CD14-positive monocyte (primary cell): ENCODE data around the gene ROBO4. TPM values are rescaled to one million over a fixed set of nuclear protein-coding genes. Genes with fewer than 3 reads are reported as not detected.

Experiments used
- DNase-seq, 3 donors: peaks; one replicate each; pipeline ENCODE4 v3.0.0-alpha.2; 2011 to 2022
- H2AFZ ChIP-seq: 2 replicates; pipeline ENCODE4 v1.6.0; 2012; ENCODE audit warnings: mild to moderate bottlenecking, low read depth, low read length, inconsistent platforms; ENCODE audit not compliant: insufficient read depth, poor library complexity, severe bottlenecking
- H3K27ac ChIP-seq, 2 donors: 1 replicate in 1 of 2; 2 replicates in 1 of 2; pipeline ENCODE4 v1.5.1; 2012 to 2013; ENCODE audit warnings: low read length in 2 of 2, control low read depth in 1 of 2, inconsistent platforms in 1 of 2, low read depth in 1 of 2, mild to moderate bottlenecking in 1 of 2
- H3K27me3 ChIP-seq, 2 donors: one replicate each; pipeline versions ENCODE4 v1.6.0 to v1.6.1; 2011 to 2013; ENCODE audit warnings: low read length in 2 of 2; ENCODE audit not compliant: control insufficient read depth in 2 of 2, insufficient read depth in 2 of 2
- H3K36me3 ChIP-seq, 2 donors: replicated peaks in 1 of 2; 1 replicate in 1 of 2; 2 replicates in 1 of 2; pipeline versions ENCODE4 v1.5.1 to v1.6.1; 2012 to 2013; ENCODE audit warnings: low read length in 2 of 2, control low read depth in 1 of 2, inconsistent platforms in 1 of 2, mild to moderate bottlenecking in 1 of 2; ENCODE audit not compliant: insufficient read depth in 2 of 2, control insufficient read depth in 1 of 2
- H3K4me1 ChIP-seq, 2 donors: 1 replicate in 1 of 2; 2 replicates in 1 of 2; pipeline versions ENCODE4 v1.5.1 to v1.6.1; 2012 to 2013; ENCODE audit warnings: low read length in 2 of 2, control low read depth in 1 of 2, inconsistent platforms in 1 of 2, mild to moderate bottlenecking in 1 of 2, moderate library complexity in 1 of 2; ENCODE audit not compliant: insufficient read depth in 2 of 2, control insufficient read depth in 1 of 2
- H3K4me2 ChIP-seq: replicated peaks from 2 replicates; pipeline ENCODE3; 2012; ENCODE audit warnings: low read length, moderate library complexity, mild to moderate bottlenecking; ENCODE audit not compliant: poor library complexity, severe bottlenecking; ENCODE audit errors: extremely low read depth
- H3K4me3 ChIP-seq, 3 experiments: fragments of 200-600 bp in 1 of 3; sonication (generic) in 1 of 3; replicated peaks in 1 of 3; 1 replicate in 2 of 3; 2 replicates in 1 of 3; pipeline ENCODE4 v1.5.1; 2011 to 2013; ENCODE audit warnings: low read length in 3 of 3, mild to moderate bottlenecking in 3 of 3, control low read depth in 2 of 3, low read depth in 2 of 3, inconsistent platforms in 1 of 3, moderate library complexity in 1 of 3
- H3K79me2 ChIP-seq: 2 replicates; pipeline ENCODE4 v1.6.0; 2012; ENCODE audit warnings: mild to moderate bottlenecking, control low read depth, inconsistent platforms, low read length, moderate library complexity; ENCODE audit not compliant: insufficient read depth
- H3K9ac ChIP-seq: 2 replicates; pipeline ENCODE4 v1.6.0; 2017; ENCODE audit warnings: low read length, mild to moderate bottlenecking; ENCODE audit not compliant: insufficient read depth, poor library complexity, severe bottlenecking
- H3K9me3 ChIP-seq, 2 donors: replicated peaks in 1 of 2; 1 replicate in 1 of 2; 2 replicates in 1 of 2; pipeline versions ENCODE4 v1.5.1 to v1.6.1; 2012 to 2013; ENCODE audit warnings: low read length in 2 of 2, control low read depth in 1 of 2; ENCODE audit not compliant: control insufficient read depth in 1 of 2, insufficient read depth in 1 of 2
- H4K20me1 ChIP-seq: 2 replicates; pipeline ENCODE4 v1.6.0; 2012; ENCODE audit warnings: mild to moderate bottlenecking, low read length, control low read depth, moderate library complexity; ENCODE audit not compliant: insufficient read depth
- H3K27ac Mint-ChIP-seq, 7 donors: one replicate each; pipeline ENCODE4 v1.8.0; 2020; ENCODE audit warnings: mild to moderate bottlenecking in 7 of 7, mixed read lengths in 7 of 7, moderate library complexity in 6 of 7, inconsistent platforms in 2 of 7
- H3K27me3 Mint-ChIP-seq, 3 donors: one replicate each; pipeline ENCODE4 v1.8.0; 2021 to 2022; ENCODE audit warnings: low read depth in 3 of 3, mild to moderate bottlenecking in 3 of 3, mixed read lengths in 3 of 3, moderate library complexity in 3 of 3, inconsistent platforms in 1 of 3
- H3K36me3 Mint-ChIP-seq, 2 donors: one replicate each; pipeline ENCODE4 v1.8.0; 2020; ENCODE audit warnings: mixed read lengths in 2 of 2, inconsistent platforms in 1 of 2, mild to moderate bottlenecking in 1 of 2
- H3K4me1 Mint-ChIP-seq: one replicate; pipeline ENCODE4 v1.8.0; 2020; ENCODE audit warnings: mild to moderate bottlenecking, mixed read lengths
- H3K4me3 Mint-ChIP-seq, 2 donors: one replicate each; pipeline ENCODE4 v1.8.0; 2020; ENCODE audit warnings: mild to moderate bottlenecking in 2 of 2, mixed read lengths in 2 of 2, moderate library complexity in 1 of 2
- H3K9me3 Mint-ChIP-seq, 7 donors: one replicate each; pipeline ENCODE4 v1.8.0; 2020 to 2022; ENCODE audit warnings: mixed read lengths in 7 of 7, mild to moderate bottlenecking in 6 of 7, moderate library complexity in 6 of 7, inconsistent platforms in 2 of 7
- CTCF ChIP-seq: fragments of 200-600 bp; IDR thresholded peaks from one replicate; pipeline ENCODE4 v1.8.0; 2022; ENCODE audit warnings: antibody characterized with exemption, mild to moderate bottlenecking
- WGBS: methylation state at CpG from one replicate; pipeline ENCODE4 v1.1.5; 2013; ENCODE audit warnings: missing lambda C conversion rate; ENCODE audit not compliant: insufficient coverage; 5-methylcytosine and 5-hydroxymethylcytosine counted together
- intact Hi-C, 2 donors: fragments of 100-400 bp; cut with micrococcal nuclease; formaldehyde crosslinking; loops; one replicate each; pipeline versions ENCODE4 v1.15.0 to v1.15.1; 2023
- polyA plus RNA-seq, 3 donors: library from polyadenylated mRNA; depleted of rRNA in 1 of 3; unstranded in 2 of 3; stranded (reverse) in 1 of 3; fragments of 300-500 nt in 2 of 3; fragments of >200 nt in 1 of 3; fragmentation: Illumina TruSeq in 2 of 3; gene quantifications; 1 replicate in 2 of 3; 2 replicates in 1 of 3; pipeline ENCODE4 v1.2.3, GENCODE V29; 2012 to 2021

Gene ROBO4
- polyA plus RNA-seq, 3 donors: 0.19 to 0.20 TPM; not detected in 1

GRCh38 chr11:124894606-124895430, 2.8 kb downstream of the ROBO4 start:
- Histone ChIP-seq H3K4me2 (no peak overlapping the region), H3K9me3 (no peaks in the 10 kb centered on the region), H3K4me3 (no peak overlapping the region), H3K27ac (no peak overlapping the region), H3K4me1 (peaks cover 17 to 20% of the 10 kb centered on the region in 2 donors), H3K36me3 (no peaks in the 10 kb centered on the region), H2AFZ (no peak overlapping the region), H3K9ac (no peak overlapping the region), H3K27me3 (no peaks in the 10 kb centered on the region), H3K79me2 (no peaks in the 10 kb centered on the region), H4K20me1 (no peaks in the 10 kb centered on the region)
- no peak for DNase-seq
- no peaks in the 10 kb centered on the region for H3K36me3 Mint-ChIP-seq
- H3K9me3 Mint-ChIP-seq: no peaks in the 10 kb centered on the region
- H3K4me3 Mint-ChIP-seq: no peak overlapping the region
- no peak for TF ChIP-seq CTCF
- H3K4me1 Mint-ChIP-seq: peaks cover 27% of the 10 kb centered on the region
- peaks cover 2 to 10% (median 3%) of the 10 kb centered on the region in 3 donors for H3K27me3 Mint-ChIP-seq
- peak overlapping the region in 2 of 7 donors; percentile 66 to 76 for H3K27ac Mint-ChIP-seq
- intact Hi-C loops: no loop called here
- WGBS: 83% methylated on average over 2 of the region's 4 CpGs

GRCh38 chr11:124893781-124894401, 3.8 kb downstream of the ROBO4 start:
- no peaks in the 10 kb centered on the region for H3K9me3 ChIP-seq
- TF ChIP-seq CTCF: no peak
- intact Hi-C loops: no loop called here
- DNase-seq: no peak
- Mint-ChIP-seq H3K4me1 (peaks cover 35% of the 10 kb centered on the region), H3K4me3 (no peak overlapping the region), H3K9me3 (no peaks in the 10 kb centered on the region), H3K27ac (no peak overlapping the region), H3K36me3 (no peaks in the 10 kb centered on the region), H3K27me3 (peaks cover 2 to 4% (median 3%) of the 10 kb centered on the region in 3 donors)
- no peaks in the 10 kb centered on the region for H4K20me1 ChIP-seq
- whole genome bisulfite sequencing: 95% methylated on average over 14 of the region's 14 CpGs
- no peak overlapping the region for H3K4me2 ChIP-seq
- no peaks in the 10 kb centered on the region for H3K79me2 ChIP-seq
- H3K4me3 ChIP-seq: no peak overlapping the region
- peaks cover 24 to 26% of the 10 kb centered on the region in 2 donors for H3K4me1 ChIP-seq
- H3K27ac ChIP-seq: no peak overlapping the region
- no peaks in the 10 kb centered on the region for H3K27me3 ChIP-seq
- no peaks in the 10 kb centered on the region for H3K36me3 ChIP-seq
- H2AFZ ChIP-seq: no peak overlapping the region
- no peak overlapping the region for H3K9ac ChIP-seq
